ENCODE measurements around the gene VSIR.

VSIR gene

GRCh38 chr10:71727105-71727737, 46.1 kb downstream of the VSIR start:
- no peak for DNase-seq

- DNase-seq, result no peak
Observed at GRCh38 chr10:71726580-71727104, 46.7 kb downstream of the VSIR start.

GRCh38 chr10:71725998-71726579, 47.2 kb downstream of the VSIR start:
- no peak for DNase-seq

GRCh38 chr10:71725249-71725648, 48.1 kb downstream of the VSIR start:
- no peak for DNase-seq

GRCh38 chr10:71724539-71724938, 48.8 kb downstream of the VSIR start:
- DNase-seq, result no peak

GRCh38 chr10:71723311-71723710, 50.0 kb downstream of the VSIR start:
- no peak for DNase-seq

GRCh38 chr10:71722849-71723248, 50.5 kb downstream of the VSIR start:
- no peak for DNase-seq

- no peak for DNase-seq
Observed at GRCh38 chr10:71721313-71721712, 52.0 kb downstream of the VSIR start.

GRCh38 chr10:71720288-71720687, 53.0 kb downstream of the VSIR start:
- DNase-seq, result peak; percentile 78

- peak; percentile 78 for DNase-seq
Observed at GRCh38 chr10:71719464-71720201, 53.7 kb downstream of the VSIR start, which contains the start of gene C10orf105. C10orf105 (minus strand) TSS chr10:71719778; CDS start chr10:71716337, 3,441 bp downstream.

- DNase-seq, result peak; percentile 62
Observed at GRCh38 chr10:71719042-71719441, 54.3 kb downstream of the VSIR start.

GRCh38 chr10:71718165-71718698, 55.1 kb downstream of the VSIR start:
- no peak for DNase-seq

GRCh38 chr10:71717551-71717951, 55.8 kb downstream of the VSIR start:
- DNase-seq, result no peak

- no peak for DNase-seq
Observed at GRCh38 chr10:71717056-71717455, 56.3 kb downstream of the VSIR start.

GRCh38 chr10:71716426-71716825, 56.9 kb downstream of the VSIR start:
- no peak for DNase-seq

- DNase-seq, result no peak
Observed at GRCh38 chr10:71715860-71716259, 57.5 kb downstream of the VSIR start.

GRCh38 chr10:71715026-71715425, 58.3 kb downstream of the VSIR start:
- DNase-seq, result no peak

- DNase-seq, result no peak
Observed at GRCh38 chr10:71714592-71714991, 58.7 kb downstream of the VSIR start.

- DNase-seq, result no peak
Observed at GRCh38 chr10:71714031-71714410, 59.3 kb downstream of the VSIR start.

GRCh38 chr10:71713135-71714030, 59.9 kb downstream of the VSIR start:
- peak; percentile 92 for DNase-seq

GRCh38 chr10:71712572-71713134, 60.7 kb downstream of the VSIR start:
- no peak for DNase-seq

- no peak for DNase-seq
Observed at GRCh38 chr10:71712170-71712569, 61.1 kb downstream of the VSIR start.
